Esophagus (tissue), 2 donors: Measurements from ENCODE around the gene DMD. TPM values are rescaled to one million over a fixed set of nuclear protein-coding genes. Genes with fewer than 3 reads are reported as not detected.

Experiments
- H3K27ac ChIP-seq, 2 donors: one replicate each; pipeline ENCODE4 v1.5.1; 2013; ENCODE audit warnings: low read depth in 2 of 2, mild to moderate bottlenecking in 2 of 2, inconsistent platforms in 1 of 2, low read length in 1 of 2, moderate library complexity in 1 of 2
- H3K27me3 ChIP-seq, 2 donors: one replicate each; pipeline ENCODE4 v1.6.1; 2013; ENCODE audit warnings: low read length in 2 of 2, control low read depth in 1 of 2, mild to moderate bottlenecking in 1 of 2; ENCODE audit not compliant: insufficient read depth in 2 of 2, control insufficient read depth in 1 of 2
- H3K36me3 ChIP-seq, 2 donors: one replicate each; pipeline ENCODE4 v1.6.1; 2013; ENCODE audit warnings: low read length in 1 of 2; ENCODE audit not compliant: control insufficient read depth in 2 of 2, insufficient read depth in 2 of 2
- H3K4me1 ChIP-seq, 2 donors: one replicate each; pipeline ENCODE4 v1.6.1; 2013; ENCODE audit warnings: low read length in 1 of 2; ENCODE audit not compliant: control insufficient read depth in 2 of 2, insufficient read depth in 2 of 2
- H3K4me3 ChIP-seq, 2 donors: one replicate each; pipeline ENCODE4 v1.5.1; 2013; ENCODE audit warnings: low read length in 2 of 2, mild to moderate bottlenecking in 2 of 2, low read depth in 1 of 2, moderate library complexity in 1 of 2
- H3K9me3 ChIP-seq, 2 donors: one replicate each; pipeline ENCODE4 v1.6.1; 2013; ENCODE audit warnings: mild to moderate bottlenecking in 2 of 2, low read depth in 1 of 2, low read length in 1 of 2, moderate library complexity in 1 of 2; ENCODE audit not compliant: control insufficient read depth in 2 of 2, insufficient read depth in 1 of 2
- WGBS, 2 donors: extraction: QIAGEN DNeasy Blood & Tissue Kit; methylation state at CpG; one replicate each; pipeline ENCODE4 v1.1.7; 2013; 5-methylcytosine and 5-hydroxymethylcytosine counted together
- polyA plus RNA-seq, 2 donors: library from polyadenylated mRNA; stranded (reverse); fragments of 200-250 nt; gene quantifications; one replicate each; pipeline ENCODE4 v1.2.3, GENCODE V29; 2013
- donor health status: healthy with polysubstance abuse.
- donor health status: Bipolar disorder and iron deficiency.

Gene DMD
- polyA plus RNA-seq, 2 donors: 2.4 to 3.6 TPM

DNA sequence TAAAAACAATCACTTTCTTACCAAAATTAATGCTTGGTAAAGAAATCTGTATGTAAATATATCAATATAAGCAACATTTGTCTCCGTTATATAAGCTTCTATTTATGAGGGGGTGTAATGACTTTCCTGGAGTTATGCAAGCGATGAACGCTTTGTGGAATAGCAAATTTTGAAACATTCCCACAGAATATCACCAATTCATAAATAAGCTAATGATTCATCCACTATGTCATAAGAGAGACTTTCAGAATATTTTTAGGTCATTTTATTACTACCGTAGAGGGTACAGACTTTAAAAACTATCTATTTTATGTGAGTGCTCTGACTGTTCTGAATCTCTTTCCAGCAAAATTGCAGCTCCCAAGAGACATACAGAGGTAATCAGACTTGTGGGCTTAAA lies 1960.0 kb downstream of the DMD start:
- 86 to 87% methylated on average over 4 of the region's 4 CpGs for WGBS, 2 donors
- Histone ChIP-seq H3K4me3 (no peak overlapping the region), H3K4me1 (no peaks in the 10 kb centered on the region), H3K9me3 (no peaks in the 10 kb centered on the region), H3K36me3 (no peaks in the 10 kb centered on the region), H3K27me3 (no peaks in the 10 kb centered on the region), H3K27ac (no peak overlapping the region)

- no peaks in the 10 kb centered on the region for H3K4me1 ChIP-seq
- no peak overlapping the region for H3K27ac ChIP-seq
- 76 to 94% methylated on average over 4 of the region's 4 CpGs for WGBS, 2 donors
- no peaks in the 10 kb centered on the region for H3K27me3 ChIP-seq
- no peaks in the 10 kb centered on the region for H3K9me3 ChIP-seq
- H3K4me3 ChIP-seq: no peak overlapping the region
- H3K36me3 ChIP-seq: no peaks in the 10 kb centered on the region
These were observed 1965.6 kb downstream of the DMD start for GRCh38 chrX:31245714-31246113.

DNA sequence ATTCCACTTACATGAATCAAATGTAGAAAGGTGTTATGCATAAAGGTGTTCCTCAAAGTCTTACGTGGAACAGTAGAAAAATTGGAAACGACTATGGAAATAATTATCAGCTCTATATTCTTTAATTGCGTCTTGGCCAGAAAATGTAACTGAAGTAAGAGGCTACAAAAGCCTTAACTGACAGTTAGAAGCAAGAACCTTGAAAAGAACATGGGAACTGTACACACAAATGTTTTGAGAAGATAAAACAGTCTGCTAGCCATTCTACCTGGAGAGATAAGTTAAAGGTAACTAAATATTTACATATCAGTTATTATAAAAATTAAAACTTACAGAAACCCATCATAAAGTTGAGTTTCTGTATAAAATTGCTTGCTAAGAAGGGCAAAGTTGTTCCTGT lies 1967.5 kb downstream of the DMD start:
- 74 to 86% methylated on average over 3 of the region's 3 CpGs for WGBS, 2 donors
- H3K9me3 ChIP-seq: no peaks in the 10 kb centered on the region
- no peak overlapping the region for H3K4me3 ChIP-seq
- no peaks in the 10 kb centered on the region for H3K4me1 ChIP-seq
- no peaks in the 10 kb centered on the region for H3K27me3 ChIP-seq
- no peak overlapping the region for H3K27ac ChIP-seq
- no peaks in the 10 kb centered on the region for H3K36me3 ChIP-seq

- H3K27me3 ChIP-seq: peaks cover 0 to 5% of the 10 kb centered on the region in 2 donors
- no peaks in the 10 kb centered on the region for H3K9me3 ChIP-seq
- H3K27ac ChIP-seq: no peak overlapping the region
- 72 to 82% methylated on average over 3 of the region's 3 CpGs for WGBS, 2 donors
- H3K36me3 ChIP-seq: no peaks in the 10 kb centered on the region
- H3K4me3 ChIP-seq: no peak overlapping the region
- no peaks in the 10 kb centered on the region for H3K4me1 ChIP-seq
These were observed 1970.4 kb downstream of the DMD start for GRCh38 chrX:31240982-31241381.

GRCh38 chrX:31237189-31237588 lies 1974.2 kb downstream of the DMD start:
- H3K4me3 ChIP-seq: no peak overlapping the region
- no peaks in the 10 kb centered on the region for H3K4me1 ChIP-seq
- peaks cover 0 to 5% of the 10 kb centered on the region in 2 donors for H3K27me3 ChIP-seq
- no peak overlapping the region for H3K27ac ChIP-seq
- no peaks in the 10 kb centered on the region for H3K36me3 ChIP-seq
- WGBS, 2 donors: 68 to 69% methylated on average over 1 of the region's 1 CpG
- no peaks in the 10 kb centered on the region for H3K9me3 ChIP-seq

DNA sequence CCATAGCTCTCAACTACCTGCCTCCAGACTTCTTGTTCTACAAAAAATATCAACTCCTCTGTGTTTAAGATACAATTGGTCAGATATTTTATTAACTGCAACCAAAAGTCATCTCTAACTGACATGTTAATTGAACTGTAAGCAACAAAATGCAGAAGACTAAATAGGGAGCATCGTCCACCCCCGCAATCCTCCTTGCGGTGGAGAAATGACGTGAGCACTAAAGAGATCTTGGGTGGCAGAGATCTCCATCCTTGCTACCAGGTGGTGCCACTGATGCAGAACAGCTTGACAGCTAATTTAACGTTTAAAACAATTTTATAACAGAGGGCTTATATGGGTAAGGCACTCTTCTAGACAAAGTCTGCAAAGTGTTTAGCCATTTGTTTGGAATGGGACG lies 1975.1 kb downstream of the DMD start:
- no peaks in the 10 kb centered on the region for H3K4me1 ChIP-seq
- peaks cover 0 to 5% of the 10 kb centered on the region in 2 donors for H3K27me3 ChIP-seq
- no peaks in the 10 kb centered on the region for H3K9me3 ChIP-seq
- H3K36me3 ChIP-seq: no peaks in the 10 kb centered on the region
- H3K4me3 ChIP-seq: no peak overlapping the region
- H3K27ac ChIP-seq: no peak overlapping the region
- 68 to 82% methylated on average over 6 of the region's 6 CpGs for WGBS, 2 donors

- WGBS, 2 donors: 45 to 50% methylated on average over 4 of the region's 4 CpGs
These were observed 1977.3 kb downstream of the DMD start for GRCh38 chrX:31233941-31234496.

GRCh38 chrX:31232506-31232905 lies 1978.8 kb downstream of the DMD start:
- WGBS, 2 donors: 69 to 87% methylated on average over 3 of the region's 3 CpGs
- H3K27ac ChIP-seq: no peak overlapping the region
- no peaks in the 10 kb centered on the region for H3K9me3 ChIP-seq
- H3K4me3 ChIP-seq: no peak overlapping the region
- no peaks in the 10 kb centered on the region for H3K4me1 ChIP-seq
- no peaks in the 10 kb centered on the region for H3K36me3 ChIP-seq
- no peaks in the 10 kb centered on the region for H3K27me3 ChIP-seq

More at GRCh38 chrX:31233941-31234496, 1977.3 kb downstream of the DMD start:
- no peak overlapping the region for H3K27ac ChIP-seq
- H3K4me1 ChIP-seq: no peaks in the 10 kb centered on the region
- H3K27me3 ChIP-seq: peaks cover 0 to 5% of the 10 kb centered on the region in 2 donors
- H3K4me3 ChIP-seq: no peak overlapping the region
- no peaks in the 10 kb centered on the region for H3K9me3 ChIP-seq
- H3K36me3 ChIP-seq: no peaks in the 10 kb centered on the region

- no peaks in the 10 kb centered on the region for H3K4me1 ChIP-seq
- no peaks in the 10 kb centered on the region for H3K9me3 ChIP-seq
- no peaks in the 10 kb centered on the region for H3K27me3 ChIP-seq
- H3K4me3 ChIP-seq: no peak overlapping the region
- no peak overlapping the region for H3K27ac ChIP-seq
- WGBS, 2 donors: 61 to 67% methylated on average over 2 of the region's 2 CpGs
- no peaks in the 10 kb centered on the region for H3K36me3 ChIP-seq
These were observed 1982.4 kb downstream of the DMD start for GRCh38 chrX:31228909-31229308.

GRCh38 chrX:31228415-31228832 lies 1982.9 kb downstream of the DMD start:
- no peak overlapping the region for H3K4me3 ChIP-seq
- no peaks in the 10 kb centered on the region for H3K27me3 ChIP-seq
- WGBS, 2 donors: 71 to 73% methylated on average over 6 of the region's 6 CpGs
- H3K27ac ChIP-seq: no peak overlapping the region
- H3K36me3 ChIP-seq: no peaks in the 10 kb centered on the region
- no peaks in the 10 kb centered on the region for H3K4me1 ChIP-seq
- H3K9me3 ChIP-seq: no peaks in the 10 kb centered on the region
